Right ventricle myocardium superior (tissue), 1 donor: ENCODE data around the gene QRICH1. TPM values are rescaled to one million over a fixed set of nuclear protein-coding genes. Genes with fewer than 3 reads are reported as not detected.

Experiments
- ATAC-seq: fragments of 200-7000 bp; cut with Tn5 transposase; one replicate; pipeline ENCODE4 v1.9.1; 2020; ENCODE audit warnings: mild to moderate bottlenecking; ENCODE audit not compliant: poor library complexity
- DNase-seq: peaks from one replicate; pipeline ENCODE4 v3.0.0-alpha.2; 2020
- intact Hi-C: fragments of 100-400 bp; cut with DNase I; formaldehyde crosslinking; loops from one replicate; pipeline ENCODE4 v1.11.2; 2022
- microRNA-seq: library from miRNA; unstranded; fragments of <30 nt; microRNA quantifications from one replicate; pipeline ENCODE4 v1.2.0, GENCODE V29; 2020
- total RNA-seq: library from RNA; stranded (reverse); fragmentation: NEBNext Ultra II Directional; extraction: Animal tissue kit (Norgen Biotek cat#: 25700); gene quantifications from one replicate; pipeline ENCODE4 v1.2.1, GENCODE V29; 2021
- donor health status: DM: no; HTN: yes; CAD: no; lungs with severe emphysema.

QRICH1 gene
- total RNA-seq, 1 donor from 2014 or later: 46.2 TPM

- intact Hi-C loops: loop anchor here (10.0 kb wide), 1 partner anchor 455 kb away; no protein-coding TSS in a partner anchor
Measured at GRCh38 chr3:48989796-48990635, 103.9 kb downstream of the QRICH1 start, which contains the start of gene P4HTM. Gene P4HTM (plus strand): TSS chr3:48990241. CDS start chr3:48990257, 16 bp downstream.

GRCh38 chr3:48989126-48989795 is 104.6 kb downstream of the QRICH1 start:
- no peak for ATAC-seq
- intact Hi-C loops: no loop called here
- no peak for DNase-seq

More at GRCh38 chr3:48989796-48990635, 103.9 kb downstream of the QRICH1 start, which contains the start of gene P4HTM:
- DNase-seq (peak; percentile 92), ATAC-seq (peak; percentile 89)

- DNase-seq (no peak), ATAC-seq (no peak)
- intact Hi-C loops: no loop called here
Measured at GRCh38 chr3:48985831-48986376, 108.0 kb downstream of the QRICH1 start.

- intact Hi-C loops: no loop called here
- DNase-seq (no peak), ATAC-seq (no peak)
Measured at GRCh38 chr3:48984663-48985062, 109.2 kb downstream of the QRICH1 start.

GRCh38 chr3:48983096-48983495 is 110.8 kb downstream of the QRICH1 start:
- intact Hi-C loops: no loop called here
- ATAC-seq: no peak
- no peak for DNase-seq

GRCh38 chr3:48982686-48983085 is 111.2 kb downstream of the QRICH1 start:
- ATAC-seq (no peak), DNase-seq (no peak)
- intact Hi-C loops: no loop called here

- no peak for ATAC-seq
- intact Hi-C loops: no loop called here
- no peak for DNase-seq
Measured at GRCh38 chr3:48982016-48982415, 111.9 kb downstream of the QRICH1 start.

GRCh38 chr3:48980295-48980694 is 113.6 kb downstream of the QRICH1 start:
- intact Hi-C loops: no loop called here

More at GRCh38 chr3:48980295-48980694, 113.6 kb downstream of the QRICH1 start:
- ATAC-seq: peak; percentile 66
- no peak for DNase-seq

Small RNA genes lying within 50 kb of the gene (microRNA-seq; reads per million reads assigned to microRNA genes)
- gene MIR191 (5,135 reads per million, percentile 92 among the genes with 10 or more reads in this experiment), gene MIR425 (1,150 reads per million, percentile 84 among the genes with 10 or more reads in this experiment), gene MIR6890 (not detected)

Other genes with a start within 250 kb of the QRICH1 start
- gene PRKAR2A, start 246.2 kb downstream of the QRICH1 start, total RNA-seq: 50.0 TPM
- gene SLC25A20, start 195.2 kb downstream of the QRICH1 start, total RNA-seq: 140 TPM
- 164 TPM for gene ARIH2, start 175.2 kb downstream of the QRICH1 start, total RNA-seq
- 25.1 TPM for gene P4HTM, start 103.8 kb downstream of the QRICH1 start, total RNA-seq
- 71.6 TPM for gene WDR6, start 86.7 kb downstream of the QRICH1 start, total RNA-seq
- gene DALRD3, start 75.5 kb downstream of the QRICH1 start, total RNA-seq: 7.9 TPM
- 165 TPM for gene NDUFAF3, start 72.0 kb downstream of the QRICH1 start, total RNA-seq
- 58.5 TPM for gene IMPDH2, start 64.7 kb downstream of the QRICH1 start, total RNA-seq
- gene QARS1, start 10.7 kb upstream of the QRICH1 start, total RNA-seq: 207 TPM
- gene USP19, start 26.8 kb upstream of the QRICH1 start, total RNA-seq: 55.5 TPM
- 568 TPM for gene LAMB2, start 39.0 kb upstream of the QRICH1 start, total RNA-seq
- 9.4 TPM for gene CCDC71, start 72.3 kb upstream of the QRICH1 start, total RNA-seq
- 129 TPM for gene KLHDC8B, start 77.5 kb upstream of the QRICH1 start, total RNA-seq
- 2.6 TPM for gene C3orf62, start 183.2 kb upstream of the QRICH1 start, total RNA-seq
- 34.7 TPM for gene USP4, start 246.0 kb upstream of the QRICH1 start, total RNA-seq